HG02571 (cell line): ENCODE results near the gene HNRNPDL.
A peak's percentile ranks its signal among the peaks of the same experiment; 100 is the strongest.
"Not testable (repeated sequence)": the region's sequence is repeated elsewhere in the genome, so short reads cannot be mapped to it uniquely, and the experiment has no call there.

Experiments used
- ATAC-seq: cut with Tn5 transposase; IDR thresholded peaks from one replicate; pipeline ENCODE4 v1.9.1; 2021; ENCODE audit warnings: mild to moderate bottlenecking, moderate library complexity; ENCODE audit not compliant: unreplicated experiment

Gene HNRNPDL

DNA sequence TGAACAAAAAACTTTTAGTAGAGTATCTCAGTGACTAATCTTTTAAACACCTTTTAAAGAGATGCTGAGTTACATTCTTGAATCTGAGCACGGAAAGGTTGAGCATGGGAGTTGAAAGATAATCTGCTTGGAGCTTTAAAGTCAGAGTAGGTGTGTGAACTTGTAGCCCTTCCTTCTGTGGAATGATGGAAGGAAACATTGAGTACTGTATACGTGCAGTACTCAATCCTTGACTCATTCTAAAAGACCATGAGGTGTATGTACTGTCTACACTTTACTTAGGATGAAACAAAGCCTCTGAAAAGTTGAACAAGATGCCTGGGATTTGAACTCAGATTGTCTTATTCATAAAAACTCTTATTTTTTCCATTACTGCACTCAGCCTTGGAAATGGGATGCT is 3.5 kb upstream of the HNRNPDL start:
- no peak for ATAC-seq

DNA sequence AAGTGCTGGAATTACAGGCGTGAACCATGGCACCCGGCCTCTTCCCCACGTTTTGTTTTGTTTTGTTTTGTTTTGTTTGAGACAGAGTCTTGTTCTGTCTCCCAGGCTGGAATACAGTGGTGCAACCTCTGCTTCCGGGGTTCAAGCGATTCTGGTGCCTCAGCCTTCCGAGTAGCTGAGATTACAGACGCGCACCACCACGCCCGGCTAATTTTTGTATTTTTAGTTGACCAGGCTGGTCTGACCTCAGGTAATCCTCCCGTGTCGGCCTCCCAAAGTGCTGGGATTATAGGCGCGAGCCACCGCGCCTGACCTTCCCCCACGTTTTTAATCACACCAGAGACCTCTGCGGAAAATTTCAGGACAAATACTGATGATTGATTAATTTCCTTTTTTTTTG is 2.3 kb upstream of the HNRNPDL start:
- no peak for ATAC-seq

- no peak for ATAC-seq
Measured at GRCh38 chr4:82431831-82432230, 1.6 kb upstream of the HNRNPDL start.

DNA sequence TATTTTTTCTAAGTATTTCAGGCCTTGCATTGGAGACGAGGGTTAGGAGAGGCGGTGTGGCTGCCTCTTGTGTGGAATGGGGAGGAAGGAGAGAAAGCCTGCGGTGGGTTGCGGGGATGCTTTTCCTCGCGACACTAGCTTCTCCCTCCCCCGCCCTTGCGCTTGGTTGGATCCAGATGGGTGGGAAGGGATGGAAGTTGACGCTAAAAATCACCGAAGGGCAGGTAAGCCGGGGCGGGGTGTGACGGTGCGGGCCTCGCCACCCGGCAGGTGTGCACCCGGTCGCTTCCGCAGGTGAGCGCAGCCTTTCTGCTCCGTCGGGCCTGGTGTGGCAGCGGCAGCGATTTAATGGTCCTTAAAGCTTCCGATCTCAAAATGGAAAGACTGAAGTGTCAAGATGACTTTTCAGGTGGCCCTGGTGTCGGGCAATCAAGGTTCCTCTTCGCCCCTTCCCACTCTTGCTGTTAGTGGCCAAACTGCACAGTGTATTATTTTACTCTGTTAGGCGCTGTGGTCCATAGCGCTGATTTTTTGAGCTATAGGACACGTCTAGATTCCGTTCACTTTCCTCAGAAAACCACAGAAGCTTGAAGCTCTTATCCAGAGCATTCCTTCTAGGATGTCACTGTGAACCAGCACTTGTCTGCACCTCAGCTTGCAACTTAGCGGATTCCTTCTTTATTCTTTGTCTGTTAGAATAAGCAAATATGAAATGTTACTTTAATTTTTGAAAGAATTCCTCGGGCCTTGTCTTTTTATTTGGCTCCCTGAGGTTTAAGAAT is 893 bp upstream of the HNRNPDL start:
- no peak for ATAC-seq

- peak; percentile 7 for ATAC-seq
Measured at GRCh38 chr4:82429728-82430192, 502 bp downstream of the HNRNPDL start.

- ATAC-seq, result peak; percentile 45
Measured at GRCh38 chr4:82428969-82429727, 1.1 kb downstream of the HNRNPDL start.

DNA sequence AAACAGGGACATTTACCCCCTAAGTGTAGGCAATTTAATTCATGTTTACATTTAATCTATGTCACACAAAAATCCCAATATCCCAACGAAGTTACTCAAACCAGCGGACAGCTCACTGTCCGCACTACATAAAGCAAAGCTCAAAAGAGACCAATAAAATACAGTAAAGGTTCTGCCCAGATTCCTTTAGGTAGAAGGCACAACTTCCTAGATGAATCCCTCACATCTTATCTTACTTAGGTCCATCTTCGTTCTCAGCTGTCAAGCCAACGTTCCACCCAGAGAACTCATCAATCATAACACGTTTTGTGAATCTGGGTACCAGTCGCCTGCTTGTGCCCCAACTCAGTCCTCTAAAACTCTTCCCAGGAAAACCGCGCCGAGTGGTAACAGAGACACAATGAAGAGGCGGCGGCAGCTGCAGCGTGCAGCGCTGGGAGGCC is 1.7 kb downstream of the HNRNPDL start:
- ATAC-seq, result no peak

DNA sequence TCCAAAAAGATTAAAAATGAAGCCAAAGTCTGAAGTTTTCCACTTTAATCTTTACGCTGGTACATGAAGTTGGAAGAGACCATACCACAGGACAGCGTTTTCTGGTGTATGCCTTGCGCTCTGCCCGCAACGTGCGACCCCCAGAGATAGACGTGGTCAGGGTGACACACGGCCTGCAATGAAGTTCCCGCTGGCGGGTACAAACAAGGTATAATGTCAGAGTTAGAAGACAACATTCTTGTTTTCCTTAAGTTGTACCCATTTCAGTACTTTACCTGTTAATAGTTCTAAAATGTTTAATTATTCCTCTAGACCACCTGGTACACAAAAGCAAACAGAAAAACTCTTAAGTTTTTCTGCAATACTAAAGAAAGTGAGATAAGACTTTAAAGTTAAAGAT is 4.8 kb downstream of the HNRNPDL start:
- ATAC-seq, result no peak

- no peak for ATAC-seq
Measured at GRCh38 chr4:82423245-82424054, 6.8 kb downstream of the HNRNPDL start.

- ATAC-seq, result no peak
Measured at GRCh38 chr4:82422616-82423015, 7.6 kb downstream of the HNRNPDL start.

- ATAC-seq, result no peak
Measured at GRCh38 chr4:82421796-82422560, 8.3 kb downstream of the HNRNPDL start.

GRCh38 chr4:82419451-82419850 is 10.8 kb downstream of the HNRNPDL start:
- ATAC-seq, result no peak

DNA sequence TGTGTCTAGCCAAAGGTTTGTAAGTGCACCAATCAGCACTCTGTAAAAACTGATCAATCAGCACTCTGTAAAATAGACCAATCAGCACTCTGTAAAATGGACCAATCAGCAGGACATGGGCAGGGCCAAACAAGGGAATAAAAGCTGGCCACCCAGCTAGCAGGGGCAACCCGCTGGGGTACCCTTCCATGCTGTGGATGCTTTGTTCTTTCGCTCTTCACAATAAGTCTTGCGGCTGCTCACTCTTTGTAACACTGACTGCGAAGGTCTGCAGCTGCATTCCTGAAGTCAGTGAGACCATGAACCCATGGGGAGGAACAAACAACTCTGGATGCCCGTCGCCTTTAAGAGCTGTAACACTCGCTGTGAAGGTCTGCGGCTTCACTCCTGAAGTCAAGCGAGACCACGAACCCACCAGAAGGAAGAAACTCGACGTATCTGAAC is 14.3 kb downstream of the HNRNPDL start:
- no peak for ATAC-seq

DNA sequence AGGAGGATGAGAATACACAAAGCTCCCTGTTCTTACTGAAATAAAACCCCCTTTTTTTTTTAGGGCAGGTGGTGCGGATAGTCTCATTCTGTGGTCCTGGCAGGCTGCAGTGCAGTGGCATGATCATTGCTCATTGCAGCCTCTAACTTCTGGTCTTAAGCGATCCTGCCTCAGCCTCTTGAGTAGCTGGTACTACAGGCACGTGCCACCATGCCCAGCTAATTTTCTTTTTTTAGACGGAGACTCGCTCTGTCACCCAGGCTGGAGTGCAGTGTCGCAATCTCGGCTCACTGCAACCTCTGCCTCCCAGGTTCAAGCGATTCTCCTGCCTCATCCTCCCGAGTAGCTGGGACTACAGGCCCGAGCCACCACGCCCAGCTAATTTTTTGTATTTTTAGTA is 15.2 kb downstream of the HNRNPDL start:
- ATAC-seq, result not testable (repeated sequence)

- no peak for ATAC-seq
Measured at GRCh38 chr4:82403725-82404124, 26.5 kb downstream of the HNRNPDL start.

DNA sequence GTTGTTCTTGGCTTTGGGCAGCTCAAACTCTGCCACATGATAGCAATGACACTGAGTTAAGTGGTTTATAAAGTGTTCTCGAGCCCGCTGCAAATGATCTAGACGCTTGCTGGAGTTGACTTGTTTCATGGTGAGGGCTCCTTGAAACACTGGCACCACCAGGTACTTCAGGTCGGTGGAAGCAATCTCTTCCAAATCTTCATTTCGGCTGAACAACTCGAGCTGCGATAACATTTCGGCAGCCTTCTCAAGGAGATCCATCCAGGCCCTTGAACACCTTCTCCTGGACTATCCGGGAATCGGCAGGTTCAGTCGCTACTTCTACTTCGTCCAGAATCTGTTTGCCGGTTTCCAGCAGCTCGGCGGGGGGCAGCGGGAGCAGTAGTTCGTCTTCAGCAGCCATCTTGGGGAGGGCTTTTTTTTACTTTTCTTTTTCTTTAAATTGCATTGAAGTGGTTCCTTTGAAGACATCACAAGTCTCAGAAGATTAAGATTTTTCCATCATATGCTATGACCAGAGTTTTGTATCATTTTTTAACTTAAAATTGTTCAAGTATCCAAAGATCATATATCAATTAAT is 28.0 kb downstream of the HNRNPDL start:
- no peak for ATAC-seq

DNA sequence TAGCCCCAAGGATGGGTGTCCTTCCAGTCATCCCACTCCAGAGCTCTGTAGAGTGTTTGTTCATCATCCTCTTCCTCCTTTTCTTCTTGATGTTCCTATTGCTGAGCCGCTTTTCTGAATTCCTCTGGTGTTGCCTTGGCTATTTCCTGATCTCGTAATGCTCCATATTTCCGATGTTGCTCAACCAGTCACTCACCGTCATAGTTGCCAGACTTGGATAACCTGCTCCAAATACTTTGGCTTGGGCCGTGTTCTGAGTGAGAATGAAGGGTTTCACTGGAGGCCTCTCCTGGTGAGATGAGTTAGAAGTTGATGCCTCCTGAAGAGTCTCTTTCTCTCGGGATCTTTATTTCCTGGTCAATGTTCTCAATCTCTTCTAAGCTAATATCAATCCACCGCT is 28.7 kb downstream of the HNRNPDL start:
- no peak for ATAC-seq

- ATAC-seq, result no peak
Measured at GRCh38 chr4:82398263-82398662, 32.0 kb downstream of the HNRNPDL start.

DNA sequence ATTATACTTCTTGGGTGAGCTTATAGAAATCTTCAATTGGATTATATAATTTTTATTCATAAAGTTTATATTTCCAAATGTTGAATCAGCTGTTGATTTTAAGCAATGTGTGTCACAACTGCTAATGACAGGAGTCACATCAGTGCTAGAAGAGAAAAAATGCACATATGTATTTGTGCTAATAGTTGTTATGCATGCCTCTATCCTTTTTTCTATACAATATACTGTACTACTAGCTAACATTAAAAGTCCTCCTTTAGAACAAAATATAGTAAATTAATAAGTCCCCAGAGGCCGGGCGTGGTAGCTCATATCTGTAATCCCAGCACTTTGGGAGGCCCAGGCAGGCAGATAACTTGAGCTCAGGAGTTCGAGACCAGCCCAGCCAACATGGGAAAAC is 32.7 kb downstream of the HNRNPDL start:
- ATAC-seq, result no peak

DNA sequence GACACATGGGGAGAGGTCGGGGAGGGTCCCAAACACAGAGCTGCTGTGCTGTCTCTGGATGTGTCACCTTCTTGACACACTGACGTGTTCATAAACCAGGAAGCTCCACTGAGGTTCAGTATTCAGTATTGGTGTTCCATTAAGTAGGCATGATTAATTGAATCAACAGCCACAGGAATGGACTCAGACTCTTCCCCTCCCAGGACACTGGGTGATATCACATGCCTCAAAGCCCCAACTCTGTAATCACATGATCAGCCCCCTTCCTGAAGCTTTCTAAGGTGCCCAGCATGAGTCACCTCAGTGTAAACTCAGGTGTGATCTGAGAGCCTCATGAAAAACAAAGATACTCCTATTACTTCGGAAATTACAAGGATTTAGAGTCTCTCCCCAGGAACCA is 35.4 kb downstream of the HNRNPDL start:
- ATAC-seq, result no peak
